ENCODE data around the gene RPL37.

RPL37 gene

GRCh38 chr5:40779561-40779960 lies 55.5 kb downstream of the RPL37 start:
- no peaks in the 10 kb centered on the region for H3K9me3 ChIP-seq (ENCODE audit: control insufficient read depth in 1 of 2, low read length in 2 of 2)

GRCh38 chr5:40778133-40778532 lies 56.9 kb downstream of the RPL37 start:
- Histone ChIP-seq H3K4me1 (ENCODE audit: control insufficient read depth in 1 of 2, insufficient read depth in 2 of 2, low read length in 2 of 2) (peaks cover 11 to 13% of the 10 kb centered on the region in 2 donors), H3K27ac (ENCODE audit: low read length) (no peak overlapping the region), H3K4me3 (ENCODE audit: low read depth in 1 of 2, low read length in 2 of 2) (no peak overlapping the region), H3K36me3 (ENCODE audit: control insufficient read depth in 1 of 2, insufficient read depth in 2 of 2, low read length in 2 of 2) (peaks cover 14 to 17% of the 10 kb centered on the region in 2 donors), H3K9me3 (ENCODE audit: control insufficient read depth in 1 of 2, low read length in 2 of 2) (no peaks in the 10 kb centered on the region), H3K27me3 (ENCODE audit: low read depth, low read length) (no peaks in the 10 kb centered on the region)

More at GRCh38 chr5:40779561-40779960, 55.5 kb downstream of the RPL37 start:
- Histone ChIP-seq H3K27ac (ENCODE audit: low read length) (no peak overlapping the region), H3K27me3 (ENCODE audit: low read depth, low read length) (no peaks in the 10 kb centered on the region), H3K4me3 (ENCODE audit: low read depth in 1 of 2, low read length in 2 of 2) (no peak overlapping the region), H3K4me1 (ENCODE audit: control insufficient read depth in 1 of 2, insufficient read depth in 2 of 2, low read length in 2 of 2) (peaks cover 11 to 13% of the 10 kb centered on the region in 2 donors), H3K36me3 (ENCODE audit: control insufficient read depth in 1 of 2, insufficient read depth in 2 of 2, low read length in 2 of 2) (peaks cover 9 to 10% of the 10 kb centered on the region in 2 donors)

GRCh38 chr5:40776658-40776977 lies 58.4 kb downstream of the RPL37 start:
- no peaks in the 10 kb centered on the region for H3K27me3 ChIP-seq (ENCODE audit: low read depth, low read length)
- H3K4me1 ChIP-seq (ENCODE audit: control insufficient read depth in 1 of 2, insufficient read depth in 2 of 2, low read length in 2 of 2), result peaks cover 4 to 7% of the 10 kb centered on the region in 2 donors
- no peak overlapping the region for H3K4me3 ChIP-seq (ENCODE audit: low read depth in 1 of 2, low read length in 2 of 2)
- H3K9me3 ChIP-seq (ENCODE audit: control insufficient read depth in 1 of 2, low read length in 2 of 2), result no peaks in the 10 kb centered on the region
- H3K36me3 ChIP-seq (ENCODE audit: control insufficient read depth in 1 of 2, insufficient read depth in 2 of 2, low read length in 2 of 2), result peaks cover 14 to 23% of the 10 kb centered on the region in 2 donors
- H3K27ac ChIP-seq (ENCODE audit: low read length), result no peak overlapping the region

- Histone ChIP-seq H3K36me3 (ENCODE audit: control insufficient read depth in 1 of 2, insufficient read depth in 2 of 2, low read length in 2 of 2) (peaks cover 14 to 29% of the 10 kb centered on the region in 2 donors), H3K4me3 (ENCODE audit: low read depth in 1 of 2, low read length in 2 of 2) (no peak overlapping the region), H3K27me3 (ENCODE audit: low read depth, low read length) (no peaks in the 10 kb centered on the region), H3K4me1 (ENCODE audit: control insufficient read depth in 1 of 2, insufficient read depth in 2 of 2, low read length in 2 of 2) (peaks cover 4 to 6% of the 10 kb centered on the region in 2 donors), H3K9me3 (ENCODE audit: control insufficient read depth in 1 of 2, low read length in 2 of 2) (no peaks in the 10 kb centered on the region), H3K27ac (ENCODE audit: low read length) (no peak overlapping the region)
Measured at GRCh38 chr5:40775846-40776657, 59.0 kb downstream of the RPL37 start.
